Prostate gland (tissue), 2 donors: ENCODE data around the gene GALNT5.

Experiments
- POLR2A ChIP-seq: fragments of 450-650 bp; IDR thresholded peaks from one replicate; pipeline ENCODE4 v1.6.1; 2016; ENCODE audit warnings: antibody characterized with exemption, mild to moderate bottlenecking
- POLR2AphosphoS5 ChIP-seq: sonication (generic); formaldehyde crosslinking; IDR thresholded peaks from one replicate; pipeline ENCODE4 v1.6.1; 2017; ENCODE audit warnings: antibody characterized with exemption
- TF ChIP-seq, protein P1 (sequence below), 4 experiments: fragments of 200-600 bp in 2 of 4; fragments of 450-650 bp in 2 of 4; sonication (generic) in 2 of 4; IDR thresholded peaks; 1 replicate in 3 of 4; 2 replicates in 1 of 4; pipeline ENCODE4 v1.5.1; 2016 to 2019; ENCODE audit warnings: antibody characterized with exemption in 4 of 4, mild to moderate bottlenecking in 2 of 4, moderate library complexity in 2 of 4

DNA sequence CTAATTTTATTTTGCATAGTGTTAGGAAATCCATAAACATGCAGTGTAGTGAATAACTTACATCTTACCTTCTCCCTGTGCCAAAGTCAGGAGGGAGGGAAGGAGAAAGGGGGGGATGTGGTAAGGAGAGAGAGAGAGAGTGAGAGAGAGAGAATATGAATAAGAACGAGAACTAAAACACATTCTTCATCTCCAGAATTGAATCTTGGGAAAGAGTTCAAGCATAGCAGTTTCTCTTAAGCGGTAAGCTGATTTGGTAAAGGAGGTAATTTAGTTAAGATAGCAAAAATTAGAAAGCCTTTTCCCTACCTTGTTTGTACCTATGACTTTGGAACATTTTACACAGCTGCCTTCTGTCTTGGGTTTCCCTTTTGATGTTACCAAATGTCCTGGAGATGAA, 52.4 kb downstream of the GALNT5 start:
- TF ChIP-seq POLR2A (no peak), POLR2AphosphoS5 (no peak)
- TF ChIP-seq, protein P1, sequence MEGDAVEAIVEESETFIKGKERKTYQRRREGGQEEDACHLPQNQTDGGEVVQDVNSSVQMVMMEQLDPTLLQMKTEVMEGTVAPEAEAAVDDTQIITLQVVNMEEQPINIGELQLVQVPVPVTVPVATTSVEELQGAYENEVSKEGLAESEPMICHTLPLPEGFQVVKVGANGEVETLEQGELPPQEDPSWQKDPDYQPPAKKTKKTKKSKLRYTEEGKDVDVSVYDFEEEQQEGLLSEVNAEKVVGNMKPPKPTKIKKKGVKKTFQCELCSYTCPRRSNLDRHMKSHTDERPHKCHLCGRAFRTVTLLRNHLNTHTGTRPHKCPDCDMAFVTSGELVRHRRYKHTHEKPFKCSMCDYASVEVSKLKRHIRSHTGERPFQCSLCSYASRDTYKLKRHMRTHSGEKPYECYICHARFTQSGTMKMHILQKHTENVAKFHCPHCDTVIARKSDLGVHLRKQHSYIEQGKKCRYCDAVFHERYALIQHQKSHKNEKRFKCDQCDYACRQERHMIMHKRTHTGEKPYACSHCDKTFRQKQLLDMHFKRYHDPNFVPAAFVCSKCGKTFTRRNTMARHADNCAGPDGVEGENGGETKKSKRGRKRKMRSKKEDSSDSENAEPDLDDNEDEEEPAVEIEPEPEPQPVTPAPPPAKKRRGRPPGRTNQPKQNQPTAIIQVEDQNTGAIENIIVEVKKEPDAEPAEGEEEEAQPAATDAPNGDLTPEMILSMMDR (IDR thresholded peaks at IDR 0.05) = no peak
